ENCODE results near the gene GALNS. TPM values are rescaled to one million over a fixed set of nuclear protein-coding genes. Genes with fewer than 3 reads are reported as not detected.

GALNS gene
- total and polyA plus RNA-seq, 12 donors, result 12.6 to 63.1 (median 36.2) TPM

GRCh38 chr16:88821168-88821850 is 35.4 kb downstream of the GALNS start:
- Histone ChIP-seq H3K36me3 (replicated peaks in 1 of 2) (peaks cover 0 to 11% of the 10 kb centered on the region in 2 donors), H3K4me1 (replicated peaks in 1 of 2) (peaks cover 12 to 13% of the 10 kb centered on the region in 2 donors), H3K9me3 (replicated peaks in 1 of 3) (no peaks in the 10 kb centered on the region), H3K27me3 (no peaks in the 10 kb centered on the region), H3K4me3 (no peak overlapping the region), H3K27ac (peak overlapping the region in 3 of 5 donors; percentile 46 to 57 (median 54))
- DNase-seq, result peak in 3 of 7 donors; percentile 51 to 76 (median 57)
- intact Hi-C loops (cut with DNase I), result no loop called here
- TF ChIP-seq POLR2A (IDR thresholded peaks at IDR 0.05), result no peak
- no peak for TF ChIP-seq CTCF (IDR thresholded peaks at IDR 0.05)
- 73 to 83% (median 74%) methylated on average over 8 to 22 of the region's 22 CpGs for WGBS, 4 donors

- intact Hi-C loops (cut with DNase I), result no loop called here
- Histone ChIP-seq H3K4me3 (no peak overlapping the region), H3K9me3 (replicated peaks in 1 of 3) (no peaks in the 10 kb centered on the region), H3K27me3 (no peaks in the 10 kb centered on the region), H3K27ac (peak overlapping the region in 3 of 5 donors; percentile 46 to 57 (median 54)), H3K36me3 (replicated peaks in 1 of 2) (peaks cover 0 to 11% of the 10 kb centered on the region in 2 donors), H3K4me1 (replicated peaks in 1 of 2) (peaks cover 12 to 13% of the 10 kb centered on the region in 2 donors)
- DNase-seq, result peak in 1 of 7 donors; percentile 52
- TF ChIP-seq CTCF (IDR thresholded peaks at IDR 0.05), result no peak
- TF ChIP-seq POLR2A (IDR thresholded peaks at IDR 0.05), result no peak
- 68 to 79% (median 77%) methylated on average over 5 to 20 of the region's 20 CpGs for WGBS, 4 donors
Measured at GRCh38 chr16:88820385-88821025, 36.2 kb downstream of the GALNS start.

- intact Hi-C loops (cut with DNase I), result loop anchor here (5.0 kb wide), 3 partner anchors 38 to 348 kb away; partner anchors contain the start of genes GALNS (in 1 of the 2) and TRAPPC2L (in 1 of the 2)
- Histone ChIP-seq H3K36me3 (replicated peaks in 1 of 2) (peaks cover 0 to 11% of the 10 kb centered on the region in 2 donors), H3K4me3 (no peak overlapping the region), H3K4me1 (replicated peaks in 1 of 2) (peaks cover 12 to 13% of the 10 kb centered on the region in 2 donors), H3K27me3 (no peaks in the 10 kb centered on the region), H3K27ac (peak overlapping the region in 3 of 5 donors; percentile 16 to 38 (median 34)), H3K9me3 (replicated peaks in 1 of 3) (no peaks in the 10 kb centered on the region)
- 41 to 73% (median 68%) methylated on average over 5 to 16 of the region's 16 CpGs for WGBS, 4 donors
- TF ChIP-seq POLR2A (IDR thresholded peaks at IDR 0.05) (no peak), CTCF (IDR thresholded peaks at IDR 0.05) (no peak)
- no peak for DNase-seq
Measured at GRCh38 chr16:88819126-88819525, 37.6 kb downstream of the GALNS start.

GRCh38 chr16:88818575-88818874 is 38.2 kb downstream of the GALNS start:
- Histone ChIP-seq H3K27me3 (no peaks in the 10 kb centered on the region), H3K9me3 (replicated peaks in 1 of 3) (no peaks in the 10 kb centered on the region), H3K4me3 (no peak overlapping the region), H3K27ac (no peak overlapping the region), H3K36me3 (replicated peaks in 1 of 2) (peaks cover 0 to 11% of the 10 kb centered on the region in 2 donors), H3K4me1 (replicated peaks in 1 of 2) (peaks cover 12 to 13% of the 10 kb centered on the region in 2 donors)
- DNase-seq, result no peak
- WGBS, 4 donors, result 91 to 94% (median 94%) methylated on average over 18 of the region's 18 CpGs
- intact Hi-C loops (cut with DNase I), result loop anchor here (5.0 kb wide), 3 partner anchors 39 to 349 kb away; partner anchors contain the start of genes GALNS (in 1 of the 2) and TRAPPC2L (in 1 of the 2)
- TF ChIP-seq CTCF (IDR thresholded peaks at IDR 0.05), result no peak
- TF ChIP-seq POLR2A (IDR thresholded peaks at IDR 0.05), result no peak

All from adrenal gland (tissue), 12 donors.